HG02763 (cell line): ENCODE measurements around the gene CCDC85B.
A peak's percentile ranks its signal among the peaks of the same experiment; 100 is the strongest.

Experiments
- ATAC-seq: cut with Tn5 transposase; IDR thresholded peaks from one replicate; pipeline ENCODE4 v1.9.1; 2021; ENCODE audit warnings: mild to moderate bottlenecking, moderate library complexity; ENCODE audit not compliant: unreplicated experiment

The CCDC85B gene

GRCh38 chr11:65903715-65904114 lies 13.2 kb downstream of the CCDC85B start:
- no peak for ATAC-seq

- ATAC-seq = no peak
These were observed 16.1 kb downstream of the CCDC85B start for GRCh38 chr11:65906602-65907001.

GRCh38 chr11:65907878-65908277 lies 17.4 kb downstream of the CCDC85B start:
- ATAC-seq = no peak

GRCh38 chr11:65911682-65912568 lies 21.5 kb downstream of the CCDC85B start:
- no peak for ATAC-seq

GRCh38 chr11:65912845-65913244 lies 22.4 kb downstream of the CCDC85B start:
- no peak for ATAC-seq

- ATAC-seq = no peak
These were observed 24.8 kb downstream of the CCDC85B start for GRCh38 chr11:65915101-65915820.

GRCh38 chr11:65915821-65916251 lies 25.4 kb downstream of the CCDC85B start:
- ATAC-seq = no peak

- ATAC-seq = no peak
These were observed 25.9 kb downstream of the CCDC85B start for GRCh38 chr11:65916391-65916790.

- no peak for ATAC-seq
These were observed 26.6 kb downstream of the CCDC85B start for GRCh38 chr11:65917077-65917433.

GRCh38 chr11:65917434-65918210 lies 27.1 kb downstream of the CCDC85B start:
- no peak for ATAC-seq

GRCh38 chr11:65918211-65919140 lies 28.0 kb downstream of the CCDC85B start, which contains the start of gene C11orf68:
C11orf68 (minus strand) TSS chr11:65919062; CDS start chr11:65919031, 31 bp downstream.
- ATAC-seq = peak; percentile 59

- peak; percentile 83 for ATAC-seq
These were observed 28.7 kb downstream of the CCDC85B start, which contains the start of gene DRAP1 for GRCh38 chr11:65919141-65919572. DRAP1 (plus strand) TSS chr11:65919426; CDS start chr11:65919502, 76 bp downstream.

GRCh38 chr11:65919573-65920371 lies 29.3 kb downstream of the CCDC85B start:
- ATAC-seq = peak; percentile 49

GRCh38 chr11:65920372-65920802 lies 29.9 kb downstream of the CCDC85B start:
- no peak for ATAC-seq

- ATAC-seq = no peak
These were observed 30.6 kb downstream of the CCDC85B start for GRCh38 chr11:65921033-65921555.

GRCh38 chr11:65921876-65922275 lies 31.4 kb downstream of the CCDC85B start:
- ATAC-seq = no peak

GRCh38 chr11:65922565-65922964 lies 32.1 kb downstream of the CCDC85B start:
- ATAC-seq = no peak

GRCh38 chr11:65925397-65925796 lies 34.9 kb downstream of the CCDC85B start:
- no peak for ATAC-seq

GRCh38 chr11:65927904-65928397 lies 37.5 kb downstream of the CCDC85B start:
- ATAC-seq = peak; percentile 75
